Thyroid gland (tissue), 4 donors: Measurements from ENCODE around the gene SLC3A2. TPM values are rescaled to one million over a fixed set of nuclear protein-coding genes. Genes with fewer than 3 reads are reported as not detected.

Experiments
- DNase-seq, 2 donors: peaks; one replicate each; pipeline ENCODE4 v3.0.0-alpha.2; 2019
- H3K27ac ChIP-seq, 3 donors: fragments of 200-600 bp; sonication (generic); 1 replicate in 2 of 3; 2 replicates in 1 of 3; pipeline ENCODE4 v1.5.1; 2016 to 2019; ENCODE audit warnings: mild to moderate bottlenecking in 1 of 3, moderate library complexity in 1 of 3
- H3K27me3 ChIP-seq: fragments of 200-600 bp; sonication (generic); one replicate; pipeline ENCODE4 v1.5.1; 2019
- H3K36me3 ChIP-seq, 2 donors: fragments of 200-600 bp; sonication (generic); one replicate each; pipeline ENCODE4 v1.5.1; 2016 to 2019
- H3K4me1 ChIP-seq, 2 donors: fragments of 200-600 bp; sonication (generic); one replicate each; pipeline ENCODE4 v1.5.1; 2017 to 2019
- H3K4me3 ChIP-seq, 3 donors: fragments of 200-600 bp; sonication (generic); replicated peaks in 1 of 3; 1 replicate in 2 of 3; 2 replicates in 1 of 3; pipeline ENCODE4 v1.5.1; 2016; ENCODE audit warnings: mild to moderate bottlenecking in 1 of 3
- H3K9me3 ChIP-seq: fragments of 200-600 bp; sonication (generic); one replicate; pipeline ENCODE4 v1.5.1; 2017
- CTCF ChIP-seq, 6 experiments: fragments of 200-600 bp in 3 of 6; fragments of 450-650 bp in 3 of 6; sonication (generic) in 3 of 6; IDR thresholded peaks; one replicate each; pipeline ENCODE4 v1.5.1; 2016 to 2019; ENCODE audit warnings: antibody characterized with exemption in 6 of 6, mild to moderate bottlenecking in 2 of 6, inconsistent platforms in 1 of 6, moderate library complexity in 1 of 6
- POLR2A ChIP-seq, 2 donors: fragments of 450-650 bp; IDR thresholded peaks; one replicate each; pipeline ENCODE4 v1.6.1; 2017; ENCODE audit warnings: antibody characterized with exemption in 2 of 2, mild to moderate bottlenecking in 2 of 2, moderate library complexity in 1 of 2
- WGBS, 2 donors: methylation state at CpG; one replicate each; pipeline ENCODE4 v1.1.5; 2017; 5-methylcytosine and 5-hydroxymethylcytosine counted together
- intact Hi-C: fragments of 100-400 bp; cut with DNase I; formaldehyde crosslinking; loops from one replicate; pipeline ENCODE4 v1.15.1; 2023
- total RNA-seq, 4 donors: library from RNA; depleted of rRNA; stranded (reverse); fragments of >200 nt; gene quantifications; one replicate each; pipeline ENCODE4 v1.2.3, GENCODE V29; 2016

SLC3A2 gene
- total RNA-seq, 4 donors from 2014 or later: 145 to 295 (median 159) TPM

GRCh38 chr11:62897311-62897710, 16.6 kb downstream of the SLC3A2 start:
- H3K4me3 ChIP-seq: no peak overlapping the region
- WGBS, 2 donors: 48 to 62% methylated on average over 2 of the region's 2 CpGs
- intact Hi-C loops: no loop called here

DNA sequence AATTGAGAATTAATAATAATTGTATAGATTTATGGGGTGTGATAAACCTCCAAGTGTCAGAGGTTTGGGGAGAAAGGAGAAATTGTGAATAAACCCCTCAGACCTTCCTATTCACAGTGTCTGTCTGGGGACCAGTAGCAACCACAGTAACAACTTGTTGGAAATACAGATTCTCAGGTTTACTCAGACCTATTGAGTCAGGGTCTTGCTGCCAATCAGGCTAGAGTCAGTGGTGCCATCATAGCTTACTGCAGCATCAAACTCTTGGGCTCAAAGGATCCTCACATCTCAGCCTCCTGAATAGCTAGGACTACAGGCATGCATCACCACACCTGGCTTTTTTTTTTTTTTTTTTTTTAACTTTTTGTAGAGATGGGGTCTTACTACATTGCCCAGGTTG, 17.3 kb downstream of the SLC3A2 start:
- intact Hi-C loops: no loop called here
- TF ChIP-seq CTCF (IDR thresholded peaks at IDR 0.05): no peak
- TF ChIP-seq POLR2A (IDR thresholded peaks at IDR 0.05): no peak
- Histone ChIP-seq H3K27me3 (no peaks in the 10 kb centered on the region), H3K4me3 (no peak overlapping the region), H3K9me3 (no peaks in the 10 kb centered on the region), H3K4me1 (no peaks in the 10 kb centered on the region), H3K36me3 (no peaks in the 10 kb centered on the region), H3K27ac (no peak overlapping the region)
- no peak for DNase-seq

More at GRCh38 chr11:62897311-62897710, 16.6 kb downstream of the SLC3A2 start:
- H3K27ac ChIP-seq: no peak overlapping the region
- no peaks in the 10 kb centered on the region for H3K9me3 ChIP-seq
- no peaks in the 10 kb centered on the region for H3K4me1 ChIP-seq
- no peaks in the 10 kb centered on the region for H3K36me3 ChIP-seq
- no peaks in the 10 kb centered on the region for H3K27me3 ChIP-seq
- no peak for TF ChIP-seq CTCF (IDR thresholded peaks at IDR 0.05)
- DNase-seq: no peak

- 48 to 72% methylated on average over 1 of the region's 1 CpG for WGBS, 2 donors
- intact Hi-C loops: no loop called here
- no peak for DNase-seq
Observed at GRCh38 chr11:62902932-62903331, 22.2 kb downstream of the SLC3A2 start.

DNA sequence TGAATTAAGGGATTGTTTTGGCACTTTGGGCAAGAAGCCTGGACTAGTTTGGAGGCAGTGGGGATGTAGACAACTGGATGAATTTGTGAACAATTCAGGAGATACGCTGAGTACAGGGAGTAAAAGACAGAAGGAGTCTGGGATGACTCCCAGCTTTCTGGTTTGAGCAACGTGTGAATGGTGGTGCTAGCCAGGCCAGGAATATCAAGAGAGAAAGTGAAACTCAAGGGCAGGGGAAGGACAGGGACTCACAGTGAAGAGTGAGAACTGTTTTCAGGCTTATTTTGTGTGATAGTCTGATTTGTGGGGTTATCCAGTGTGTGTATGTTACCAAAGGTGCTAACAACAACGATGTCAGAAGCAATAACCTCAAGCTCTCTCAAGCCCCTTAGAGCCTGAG, 24.6 kb downstream of the SLC3A2 start:
- Histone ChIP-seq H3K27me3 (no peaks in the 10 kb centered on the region), H3K27ac (no peak overlapping the region), H3K36me3 (no peaks in the 10 kb centered on the region), H3K4me3 (no peak overlapping the region), H3K9me3 (no peaks in the 10 kb centered on the region), H3K4me1 (peaks cover 20 to 28% of the 10 kb centered on the region in 2 donors)
- intact Hi-C loops: no loop called here
- WGBS, 2 donors: 40 to 49% methylated on average over 3 of the region's 3 CpGs
- DNase-seq: no peak
- no peak for TF ChIP-seq POLR2A (IDR thresholded peaks at IDR 0.05)
- no peak for TF ChIP-seq CTCF (IDR thresholded peaks at IDR 0.05)

More at GRCh38 chr11:62902932-62903331, 22.2 kb downstream of the SLC3A2 start:
- Histone ChIP-seq H3K4me3 (no peak overlapping the region), H3K36me3 (no peaks in the 10 kb centered on the region), H3K27me3 (no peaks in the 10 kb centered on the region), H3K4me1 (peaks cover 3 to 5% of the 10 kb centered on the region in 2 donors), H3K27ac (no peak overlapping the region), H3K9me3 (no peaks in the 10 kb centered on the region)
- TF ChIP-seq CTCF (IDR thresholded peaks at IDR 0.05): no peak
- TF ChIP-seq POLR2A (IDR thresholded peaks at IDR 0.05): no peak

DNA sequence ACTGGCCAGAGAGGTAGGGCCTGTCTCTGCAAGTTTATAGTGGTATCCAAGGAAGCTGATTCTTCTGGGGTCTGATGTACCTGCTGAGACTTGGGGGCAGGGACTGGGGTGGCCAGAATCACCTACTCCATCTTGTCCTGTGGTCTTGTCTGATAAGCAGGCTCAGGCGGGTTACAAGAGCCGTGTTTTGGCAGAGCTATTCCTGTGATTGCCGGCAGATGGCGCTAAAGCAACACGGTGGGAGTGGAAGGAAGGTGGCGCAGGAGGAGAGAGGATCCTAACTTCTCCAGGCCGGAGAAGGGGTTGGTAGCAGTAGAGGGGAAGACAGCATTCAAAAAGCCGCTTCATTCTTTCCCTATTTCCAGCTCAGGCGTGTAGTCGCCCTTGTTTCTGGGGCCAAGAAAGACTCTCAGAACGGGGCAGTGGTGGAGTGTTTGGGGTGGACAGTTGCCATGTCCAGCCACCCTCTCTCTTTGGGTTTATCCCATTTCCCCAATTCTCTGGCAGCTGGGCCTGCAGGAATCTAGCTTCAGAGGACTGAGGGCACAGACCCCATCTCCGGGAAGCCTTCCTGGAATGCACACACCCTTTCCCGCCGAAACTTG, 25.3 kb downstream of the SLC3A2 start:
- TF ChIP-seq CTCF (IDR thresholded peaks at IDR 0.05): peak; percentile 97 to 99 (median 98)
- TF ChIP-seq POLR2A (IDR thresholded peaks at IDR 0.05): no peak
- intact Hi-C loops: loop anchor here (2.0 kb wide), 1 partner anchor 117 kb away; no protein-coding TSS in a partner anchor
- Histone ChIP-seq H3K27ac (no peak overlapping the region), H3K4me3 (no peak overlapping the region), H3K27me3 (no peaks in the 10 kb centered on the region), H3K4me1 (peaks cover 20 to 28% of the 10 kb centered on the region in 2 donors), H3K9me3 (no peaks in the 10 kb centered on the region), H3K36me3 (no peaks in the 10 kb centered on the region)
- WGBS, 2 donors: 19 to 26% methylated on average over 13 to 14 of the region's 14 CpGs
- peak; percentile 74 to 86 for DNase-seq
